ENCODE results near the gene TP63.
"Not testable (repeated sequence)": the region's sequence is repeated elsewhere in the genome, so short reads cannot be mapped to it uniquely, and the experiment has no call there.

Gene TP63

DNA sequence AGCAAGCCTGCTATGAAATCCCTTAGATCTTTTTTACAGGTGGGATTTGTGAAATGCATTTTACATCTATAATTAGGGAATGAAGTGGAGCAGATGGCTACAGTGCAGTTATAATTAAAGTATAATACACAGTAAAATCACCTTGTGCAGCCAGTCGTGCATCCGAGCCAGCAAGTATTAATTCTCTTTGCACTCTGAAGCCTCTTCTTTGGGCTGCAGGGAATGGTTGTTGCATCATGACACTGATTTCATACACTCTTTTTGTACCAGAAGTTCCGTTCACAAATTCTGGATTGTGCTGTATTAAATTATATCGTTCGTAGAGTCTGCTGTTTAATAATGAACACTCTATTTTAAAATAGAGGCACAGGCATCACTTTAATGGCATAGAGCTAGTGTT lies 28.7 kb upstream of the TP63 start:
- Histone ChIP-seq H2BK120ac (ENCODE audit: insufficient read depth, low read length, poor library complexity) (no peak overlapping the region), H3K36me3 (ENCODE audit: control insufficient read depth in 1 of 2, insufficient read depth in 2 of 2, low read length in 2 of 2) (no peaks in the 10 kb centered on the region), H3K27ac (ENCODE audit: low read depth, low read length) (no peak overlapping the region), H3K27me3 (ENCODE audit: insufficient read depth, low read length) (no peaks in the 10 kb centered on the region), H2AK5ac (ENCODE audit: low read length) (no peak overlapping the region), H3K4me2 (ENCODE audit: low read length) (no peak overlapping the region), H3K23ac (ENCODE audit: low read length) (no peak overlapping the region), H3K79me2 (ENCODE audit: control insufficient read depth, insufficient read depth, low read length, poor library complexity) (no peaks in the 10 kb centered on the region), H2BK12ac (ENCODE audit: low read length) (no peak overlapping the region), H3K9me3 (ENCODE audit: insufficient read depth, low read depth, low read length) (no peaks in the 10 kb centered on the region), H2AFZ (ENCODE audit: insufficient read depth, low read length, poor library complexity) (no peak overlapping the region), H4K91ac (ENCODE audit: low read depth, low read length) (no peak overlapping the region), H4K12ac (ENCODE audit: low read depth, low read length) (no peak overlapping the region), H3K14ac (ENCODE audit: low read length) (no peak overlapping the region), H2BK5ac (ENCODE audit: low read depth, low read length, poor library complexity) (no peak overlapping the region), H3K4me1 (ENCODE audit: control insufficient read depth in 1 of 2, insufficient read depth in 2 of 2, low read length in 2 of 2) (no peaks in the 10 kb centered on the region), H3K18ac (ENCODE audit: low read length) (no peak overlapping the region), H3K4me3 (ENCODE audit: low read depth, low read length) (no peak overlapping the region), H3K9ac (ENCODE audit: low read length) (no peak overlapping the region), H3K4ac (ENCODE audit: low read depth, low read length) (no peak overlapping the region), H3K79me1 (ENCODE audit: low read length) (no peaks in the 10 kb centered on the region), H4K8ac (ENCODE audit: low read depth, low read length) (no peak overlapping the region)
- WGBS (ENCODE audit: extremely low coverage, insufficient coverage, insufficient read length), result no CpG with 5 or more reads among the region's 5 CpGs
- DNase-seq, result no peak

GRCh38 chr3:189605717-189606116 lies 25.5 kb upstream of the TP63 start:
- Histone ChIP-seq H3K4me2 (ENCODE audit: low read length) (no peak overlapping the region), H3K4me3 (ENCODE audit: low read depth, low read length) (no peak overlapping the region), H2BK5ac (ENCODE audit: low read depth, low read length, poor library complexity) (no peak overlapping the region)

GRCh38 chr3:189606774-189607173 lies 24.4 kb upstream of the TP63 start:
- DNase-seq, result no peak
- Histone ChIP-seq H3K9me3 (ENCODE audit: insufficient read depth, low read depth, low read length) (no peaks in the 10 kb centered on the region), H2AK5ac (ENCODE audit: low read length) (no peak overlapping the region), H4K8ac (ENCODE audit: low read depth, low read length) (no peak overlapping the region), H4K12ac (ENCODE audit: low read depth, low read length) (no peak overlapping the region), H2BK12ac (ENCODE audit: low read length) (no peak overlapping the region), H2AFZ (ENCODE audit: insufficient read depth, low read length, poor library complexity) (no peak overlapping the region), H3K79me1 (ENCODE audit: low read length) (no peaks in the 10 kb centered on the region), H3K27ac (ENCODE audit: low read depth, low read length) (no peak overlapping the region), H3K14ac (ENCODE audit: low read length) (no peak overlapping the region), H3K9ac (ENCODE audit: low read length) (no peak overlapping the region), H3K4ac (ENCODE audit: low read depth, low read length) (no peak overlapping the region), H3K23ac (ENCODE audit: low read length) (no peak overlapping the region), H2BK5ac (ENCODE audit: low read depth, low read length, poor library complexity) (no peak overlapping the region), H3K18ac (ENCODE audit: low read length) (no peak overlapping the region), H3K4me2 (ENCODE audit: low read length) (no peak overlapping the region), H3K4me1 (ENCODE audit: control insufficient read depth in 1 of 2, insufficient read depth in 2 of 2, low read length in 2 of 2) (no peaks in the 10 kb centered on the region), H3K4me3 (ENCODE audit: low read depth, low read length) (no peak overlapping the region), H3K79me2 (ENCODE audit: control insufficient read depth, insufficient read depth, low read length, poor library complexity) (no peaks in the 10 kb centered on the region), H3K27me3 (ENCODE audit: insufficient read depth, low read length) (no peaks in the 10 kb centered on the region), H3K36me3 (ENCODE audit: control insufficient read depth in 1 of 2, insufficient read depth in 2 of 2, low read length in 2 of 2) (no peaks in the 10 kb centered on the region), H2BK120ac (ENCODE audit: insufficient read depth, low read length, poor library complexity) (no peak overlapping the region), H4K91ac (ENCODE audit: low read depth, low read length) (no peak overlapping the region)
- WGBS (ENCODE audit: extremely low coverage, insufficient coverage, insufficient read length), result no CpG with 5 or more reads among the region's 4 CpGs

More at GRCh38 chr3:189605717-189606116, 25.5 kb upstream of the TP63 start:
- H3K27ac ChIP-seq (ENCODE audit: low read depth, low read length), result no peak overlapping the region
- no peak overlapping the region for H2BK12ac ChIP-seq (ENCODE audit: low read length)
- no peaks in the 10 kb centered on the region for H3K27me3 ChIP-seq (ENCODE audit: insufficient read depth, low read length)
- no peak overlapping the region for H4K12ac ChIP-seq (ENCODE audit: low read depth, low read length)
- H4K91ac ChIP-seq (ENCODE audit: low read depth, low read length), result no peak overlapping the region
- no peak for DNase-seq
- no peak overlapping the region for H3K14ac ChIP-seq (ENCODE audit: low read length)
- H2AFZ ChIP-seq (ENCODE audit: insufficient read depth, low read length, poor library complexity), result no peak overlapping the region
- H3K36me3 ChIP-seq (ENCODE audit: control insufficient read depth in 1 of 2, insufficient read depth in 2 of 2, low read length in 2 of 2), result no peaks in the 10 kb centered on the region
- H3K9ac ChIP-seq (ENCODE audit: low read length), result no peak overlapping the region
- no peak overlapping the region for H3K23ac ChIP-seq (ENCODE audit: low read length)
- no peaks in the 10 kb centered on the region for H3K79me1 ChIP-seq (ENCODE audit: low read length)
- no CpG with 5 or more reads among the region's 2 CpGs for WGBS (ENCODE audit: extremely low coverage, insufficient coverage, insufficient read length)
- H2BK120ac ChIP-seq (ENCODE audit: insufficient read depth, low read length, poor library complexity), result no peak overlapping the region
- no peak overlapping the region for H4K8ac ChIP-seq (ENCODE audit: low read depth, low read length)
- no peak overlapping the region for H2AK5ac ChIP-seq (ENCODE audit: low read length)
- no peak overlapping the region for H3K4ac ChIP-seq (ENCODE audit: low read depth, low read length)
- no peaks in the 10 kb centered on the region for H3K9me3 ChIP-seq (ENCODE audit: insufficient read depth, low read depth, low read length)
- no peaks in the 10 kb centered on the region for H3K79me2 ChIP-seq (ENCODE audit: control insufficient read depth, insufficient read depth, low read length, poor library complexity)
- H3K4me1 ChIP-seq (ENCODE audit: control insufficient read depth in 1 of 2, insufficient read depth in 2 of 2, low read length in 2 of 2), result no peaks in the 10 kb centered on the region
- H3K18ac ChIP-seq (ENCODE audit: low read length), result no peak overlapping the region

DNA sequence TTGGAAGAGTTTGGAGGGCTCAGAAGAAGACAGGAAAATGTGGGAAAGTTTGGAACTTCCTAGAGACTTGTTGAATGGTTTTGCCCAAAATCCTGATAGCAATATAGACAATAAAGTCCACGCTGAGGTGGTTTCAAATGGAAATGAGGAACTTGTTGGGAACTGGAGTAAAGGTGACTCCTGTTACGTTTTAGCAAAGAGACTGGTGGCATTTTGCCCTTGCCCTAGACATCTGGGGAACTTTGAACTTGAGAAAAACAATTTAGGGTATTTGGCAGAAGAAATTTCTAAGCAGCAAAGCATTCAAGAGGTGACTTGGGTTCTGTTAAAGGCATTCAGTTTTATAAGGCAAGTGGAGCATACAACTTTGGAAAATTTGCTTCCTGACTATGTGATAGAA lies 18.5 kb upstream of the TP63 start:
- not testable (repeated sequence) for H3K9me3 ChIP-seq (ENCODE audit: insufficient read depth, low read depth, low read length); H3K9ac ChIP-seq (ENCODE audit: low read length); H4K91ac ChIP-seq (ENCODE audit: low read depth, low read length); H3K79me2 ChIP-seq (ENCODE audit: control insufficient read depth, insufficient read depth, low read length, poor library complexity); H3K36me3 ChIP-seq (ENCODE audit: control insufficient read depth in 1 of 2, insufficient read depth in 2 of 2, low read length in 2 of 2); H2AK5ac ChIP-seq (ENCODE audit: low read length); H3K23ac ChIP-seq (ENCODE audit: low read length); H3K79me1 ChIP-seq (ENCODE audit: low read length); H4K8ac ChIP-seq (ENCODE audit: low read depth, low read length); H3K4me2 ChIP-seq (ENCODE audit: low read length); H2BK5ac ChIP-seq (ENCODE audit: low read depth, low read length, poor library complexity); H3K27me3 ChIP-seq (ENCODE audit: insufficient read depth, low read length); H3K4ac ChIP-seq (ENCODE audit: low read depth, low read length); H2BK120ac ChIP-seq (ENCODE audit: insufficient read depth, low read length, poor library complexity); H2BK12ac ChIP-seq (ENCODE audit: low read length); H3K4me3 ChIP-seq (ENCODE audit: low read depth, low read length); H3K18ac ChIP-seq (ENCODE audit: low read length); H3K27ac ChIP-seq (ENCODE audit: low read depth, low read length); H2AFZ ChIP-seq (ENCODE audit: insufficient read depth, low read length, poor library complexity); DNase-seq; H4K12ac ChIP-seq (ENCODE audit: low read depth, low read length); H3K4me1 ChIP-seq (ENCODE audit: control insufficient read depth in 1 of 2, insufficient read depth in 2 of 2, low read length in 2 of 2); H3K14ac ChIP-seq (ENCODE audit: low read length)
- WGBS (ENCODE audit: extremely low coverage, insufficient coverage, insufficient read length), result no CpG with 5 or more reads among the region's 2 CpGs

All from trophoblast cell (in vitro differentiated cells and primary cell).